Measurements from ENCODE around the gene ZNF428.

The ZNF428 gene

GRCh38 chr19:43622956-43623355, 3.5 kb upstream of the ZNF428 start:
- H3F3A ChIP-seq (ENCODE audit: insufficient read depth) = peaks cover 23% of the 10 kb centered on the region
- H3K27ac ChIP-seq (ENCODE audit: low read depth, low read length) = no peak overlapping the region
- no peaks in the 10 kb centered on the region for H3K9me2 ChIP-seq (replicated peaks; ENCODE audit: insufficient read depth, low read length)
- H4K20me1 ChIP-seq (ENCODE audit: low read depth, low read length) = no peaks in the 10 kb centered on the region
- no peak overlapping the region for H3K9ac ChIP-seq (ENCODE audit: low read length)
- no peak overlapping the region for H3K4me3 ChIP-seq (ENCODE audit: insufficient read depth, low read length, poor library complexity, severe bottlenecking)
- H3K36me3 ChIP-seq (ENCODE audit: low read length) = no peaks in the 10 kb centered on the region
- TF ChIP-seq EZH2phosphoT487 (conservative IDR thresholded peaks at IDR 0.05; ENCODE audit: low read length) = no peak
- TF ChIP-seq CTCF (IDR thresholded peaks at IDR 0.05; ENCODE audit: insufficient read depth, low read length, poor library complexity, severe bottlenecking) = no peak
- H3K79me2 ChIP-seq (ENCODE audit: insufficient read depth, low read length) = peaks cover 12% of the 10 kb centered on the region; the same call in 1 of the 2 replicates
- H3K27me3 ChIP-seq (ENCODE audit: low read length) = no peaks in the 10 kb centered on the region
- no peaks in the 10 kb centered on the region for H3K9me3 ChIP-seq (ENCODE audit: insufficient read depth, low read length)
- no peak overlapping the region for H2AFZ ChIP-seq (ENCODE audit: low read depth, low read length, severe bottlenecking)
- H3K4me2 ChIP-seq (ENCODE audit: low read depth, low read length, poor library complexity, severe bottlenecking) = no peak overlapping the region

- peaks cover 23% of the 10 kb centered on the region for H3F3A ChIP-seq (ENCODE audit: insufficient read depth)
- no peak overlapping the region for H3K4me2 ChIP-seq (ENCODE audit: low read depth, low read length, poor library complexity, severe bottlenecking)
- H3K9me3 ChIP-seq (ENCODE audit: insufficient read depth, low read length) = no peaks in the 10 kb centered on the region
- H3K4me3 ChIP-seq (ENCODE audit: insufficient read depth, low read length, poor library complexity, severe bottlenecking) = no peak overlapping the region
- no peaks in the 10 kb centered on the region for H3K9me2 ChIP-seq (replicated peaks; ENCODE audit: insufficient read depth, low read length)
- H4K20me1 ChIP-seq (ENCODE audit: low read depth, low read length) = no peaks in the 10 kb centered on the region
- no peaks in the 10 kb centered on the region for H3K36me3 ChIP-seq (ENCODE audit: low read length)
- TF ChIP-seq EZH2phosphoT487 (conservative IDR thresholded peaks at IDR 0.05; ENCODE audit: low read length) (no peak), CTCF (IDR thresholded peaks at IDR 0.05; ENCODE audit: insufficient read depth, low read length, poor library complexity, severe bottlenecking) (no peak)
- H3K27ac ChIP-seq (ENCODE audit: low read depth, low read length) = 0 out of 2 replicates have a peak overlapping the region, but pooled peaks have one; percentile 6
- no peak overlapping the region for H2AFZ ChIP-seq (ENCODE audit: low read depth, low read length, severe bottlenecking)
- peaks cover 18% of the 10 kb centered on the region for H3K79me2 ChIP-seq (ENCODE audit: insufficient read depth, low read length)
- no peak overlapping the region for H3K9ac ChIP-seq (ENCODE audit: low read length)
- no peaks in the 10 kb centered on the region for H3K27me3 ChIP-seq (ENCODE audit: low read length)
Observed at GRCh38 chr19:43622070-43622469, 2.6 kb upstream of the ZNF428 start.

GRCh38 chr19:43620061-43621001, 902 bp upstream of the ZNF428 start:
- Histone ChIP-seq H3K9me2 (replicated peaks; ENCODE audit: insufficient read depth, low read length) (no peaks in the 10 kb centered on the region), H3K4me3 (ENCODE audit: insufficient read depth, low read length, poor library complexity, severe bottlenecking) (peak overlapping the region; percentile 65), H4K20me1 (ENCODE audit: low read depth, low read length) (no peaks in the 10 kb centered on the region), H3K36me3 (ENCODE audit: low read length) (no peaks in the 10 kb centered on the region), H3F3A (ENCODE audit: insufficient read depth) (peaks cover 23% of the 10 kb centered on the region), H3K27ac (ENCODE audit: low read depth, low read length) (peak overlapping the region; percentile 48), H3K9me3 (ENCODE audit: insufficient read depth, low read length) (no peaks in the 10 kb centered on the region), H3K79me2 (ENCODE audit: insufficient read depth, low read length) (peaks cover 35% of the 10 kb centered on the region), H3K4me2 (ENCODE audit: low read depth, low read length, poor library complexity, severe bottlenecking) (peak overlapping the region; percentile 78), H3K9ac (ENCODE audit: low read length) (peak overlapping the region; percentile 75), H3K27me3 (ENCODE audit: low read length) (no peaks in the 10 kb centered on the region), H2AFZ (ENCODE audit: low read depth, low read length, severe bottlenecking) (peak overlapping the region; percentile 11)
- no peak for TF ChIP-seq CTCF (IDR thresholded peaks at IDR 0.05; ENCODE audit: insufficient read depth, low read length, poor library complexity, severe bottlenecking)
- no peak for TF ChIP-seq EZH2phosphoT487 (conservative IDR thresholded peaks at IDR 0.05; ENCODE audit: low read length)
